GM19240 (cell line): ENCODE data around the gene ARMC6.
"Not testable (repeated sequence)": the region's sequence is repeated elsewhere in the genome, so short reads cannot be mapped to it uniquely, and the experiment has no call there.

Source experiments
- DNase-seq: peaks from one replicate; pipeline ENCODE4 v3.0.0; 2011; ENCODE audit warnings: low spot score; ENCODE audit not compliant: insufficient read length

ARMC6 gene

GRCh38 chr19:19106938-19107337, 73.5 kb downstream of the ARMC6 start:
- DNase-seq = not testable (repeated sequence)

- no peak for DNase-seq
Measured at GRCh38 chr19:19107654-19108053, 74.3 kb downstream of the ARMC6 start.
